ENCODE measurements around the gene ASIC4. TPM values are rescaled to one million over a fixed set of nuclear protein-coding genes. Genes with fewer than 3 reads are reported as not detected.
A peak's percentile ranks its signal among the peaks of the same experiment; 100 is the strongest.

Gene ASIC4
- total RNA-seq, 4 donors from 2014 or later, result not detected

GRCh38 chr2:219536425-219536824 is 22.1 kb downstream of the ASIC4 start:
- Histone ChIP-seq H3K4me3 (no peak overlapping the region), H3K36me3 (peaks cover 13 to 32% (median 26%) of the 10 kb centered on the region in 4 donors), H3K9me3 (no peaks in the 10 kb centered on the region), H3K27me3 (peaks cover 0 to 8% (median 0%) of the 10 kb centered on the region in 4 donors), H3K4me1 (peaks cover 9 to 21% (median 16%) of the 10 kb centered on the region in 4 donors), H3K27ac (replicated peaks in 1 of 4) (no peak overlapping the region)
- TF ChIP-seq EP300 (IDR thresholded peaks at IDR 0.05) (no peak), CTCF (IDR thresholded peaks at IDR 0.05) (no peak), POLR2AphosphoS5 (IDR thresholded peaks at IDR 0.05) (no peak), POLR2A (IDR thresholded peaks at IDR 0.05; ENCODE audit: low read depth) (no peak)
- intact Hi-C loops (cut with DNase I), result no loop called here
- no peak for DNase-seq (ENCODE audit: extremely low spot score)
- WGBS, result 81% methylated on average over 16 of the region's 16 CpGs

GRCh38 chr2:219536967-219537366 is 22.7 kb downstream of the ASIC4 start:
- Histone ChIP-seq H3K27ac (replicated peaks in 1 of 4) (no peak overlapping the region), H3K4me1 (peaks cover 14 to 27% (median 21%) of the 10 kb centered on the region in 4 donors), H3K36me3 (peaks cover 13 to 34% (median 27%) of the 10 kb centered on the region in 4 donors), H3K4me3 (no peak overlapping the region), H3K9me3 (no peaks in the 10 kb centered on the region), H3K27me3 (peaks cover 0 to 4% (median 0%) of the 10 kb centered on the region in 4 donors)
- TF ChIP-seq CTCF (IDR thresholded peaks at IDR 0.05), result no peak
- intact Hi-C loops (cut with DNase I), result no loop called here
- no peak for DNase-seq (ENCODE audit: extremely low spot score)
- 77% methylated on average over 4 of the region's 9 CpGs for WGBS

- WGBS, result 62% methylated on average over 7 of the region's 15 CpGs
- intact Hi-C loops (cut with DNase I), result no loop called here
- no peak for DNase-seq (ENCODE audit: extremely low spot score)
- Histone ChIP-seq H3K4me1 (peaks cover 23 to 36% (median 30%) of the 10 kb centered on the region in 4 donors), H3K27me3 (peaks cover 0 to 4% (median 0%) of the 10 kb centered on the region in 4 donors), H3K27ac (replicated peaks in 1 of 4) (no peak overlapping the region), H3K4me3 (no peak overlapping the region), H3K36me3 (peaks cover 13 to 34% (median 27%) of the 10 kb centered on the region in 4 donors), H3K9me3 (no peaks in the 10 kb centered on the region)
- TF ChIP-seq POLR2A (IDR thresholded peaks at IDR 0.05; ENCODE audit: low read depth), result no peak
- no peak for TF ChIP-seq EP300 (IDR thresholded peaks at IDR 0.05)
- no peak for TF ChIP-seq POLR2AphosphoS5 (IDR thresholded peaks at IDR 0.05)
These were observed 23.6 kb downstream of the ASIC4 start for GRCh38 chr2:219537657-219538488.

GRCh38 chr2:219538504-219538951 is 24.2 kb downstream of the ASIC4 start:
- H3K4me1 ChIP-seq, result peaks cover 28 to 41% (median 35%) of the 10 kb centered on the region in 4 donors
- H3K36me3 ChIP-seq, result peaks cover 13 to 34% (median 27%) of the 10 kb centered on the region in 4 donors
- no peak overlapping the region for H3K4me3 ChIP-seq
- WGBS, result 63% methylated on average over 6 of the region's 6 CpGs
- DNase-seq (ENCODE audit: extremely low spot score), result no peak
- TF ChIP-seq CTCF (IDR thresholded peaks at IDR 0.05) (no peak), EP300 (IDR thresholded peaks at IDR 0.05) (no peak), POLR2AphosphoS5 (IDR thresholded peaks at IDR 0.05) (no peak), POLR2A (IDR thresholded peaks at IDR 0.05; ENCODE audit: low read depth) (no peak)
- H3K27ac ChIP-seq (replicated peaks in 1 of 4), result peak overlapping the region in 1 of 4 donors; percentile 7
- intact Hi-C loops (cut with DNase I), result no loop called here
- no peaks in the 10 kb centered on the region for H3K9me3 ChIP-seq
- peaks cover 0 to 4% (median 0%) of the 10 kb centered on the region in 4 donors for H3K27me3 ChIP-seq

- no peak for DNase-seq (ENCODE audit: extremely low spot score)
- intact Hi-C loops (cut with DNase I), result no loop called here
- Histone ChIP-seq H3K27me3 (peaks cover 0 to 4% (median 0%) of the 10 kb centered on the region in 4 donors), H3K27ac (replicated peaks in 1 of 4) (peak overlapping the region in 2 of 4 donors; percentile 1 to 44), H3K4me3 (no peak overlapping the region), H3K36me3 (peaks cover 13 to 34% (median 27%) of the 10 kb centered on the region in 4 donors), H3K9me3 (no peaks in the 10 kb centered on the region), H3K4me1 (peaks cover 30 to 45% (median 39%) of the 10 kb centered on the region in 4 donors)
- whole genome bisulfite sequencing, result 85% methylated on average over 15 of the region's 32 CpGs
- TF ChIP-seq CTCF (IDR thresholded peaks at IDR 0.05) (no peak), POLR2A (IDR thresholded peaks at IDR 0.05; ENCODE audit: low read depth) (no peak), EP300 (IDR thresholded peaks at IDR 0.05) (no peak), POLR2AphosphoS5 (IDR thresholded peaks at IDR 0.05) (no peak)
These were observed 24.9 kb downstream of the ASIC4 start for GRCh38 chr2:219538956-219539788.

All from esophagus muscularis mucosa (tissue), 4 donors.